GDM1 (cell line): Measurements from ENCODE around the gene C17orf67.
A peak's percentile ranks its signal among the peaks of the same experiment; 100 is the strongest.

ENCODE experiments used
- DNase-seq: peaks from one replicate; lab custom pipeline; 2025; lab: John Stamatoyannopoulos, UW

Gene C17orf67

DNA sequence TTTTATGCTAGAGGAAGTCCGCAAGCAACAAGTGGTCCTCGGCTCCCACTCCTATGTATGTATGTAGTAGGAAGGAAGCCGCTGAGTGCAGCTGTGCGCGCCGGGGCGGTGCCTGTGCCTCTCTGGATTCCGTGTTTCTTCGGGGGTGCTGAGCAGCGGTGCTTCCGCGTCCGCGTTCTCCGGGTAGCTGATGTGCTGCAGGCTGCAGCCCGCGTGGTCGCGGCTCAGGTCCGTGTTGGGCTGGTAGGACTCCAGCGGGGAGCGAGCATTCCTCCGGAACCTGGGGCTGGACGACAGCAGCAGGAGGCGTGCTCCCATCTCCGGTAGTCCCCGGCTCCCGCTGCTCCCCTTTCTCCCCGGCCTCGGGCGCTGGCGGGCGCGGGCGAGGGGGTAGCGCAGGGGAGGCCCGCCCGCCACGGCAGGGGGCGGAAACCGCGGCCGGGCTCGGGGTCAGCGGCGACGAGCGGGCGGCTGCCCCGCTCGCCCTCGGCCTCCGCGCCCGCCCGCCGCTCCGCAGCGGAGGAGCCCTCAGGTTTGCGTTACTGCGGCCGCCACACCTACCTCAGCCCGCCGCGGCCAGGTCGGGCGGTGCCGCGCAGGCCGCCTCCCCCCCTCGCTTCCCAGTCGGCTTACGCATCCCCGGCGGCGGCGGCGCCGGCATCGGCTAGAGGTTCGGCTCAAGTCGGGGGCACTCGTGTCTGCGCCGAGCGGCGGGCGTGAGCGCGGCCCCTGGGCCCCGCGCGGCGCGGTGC is 487 bp downstream of the C17orf67 start:
- DNase-seq, result peak; percentile 69

- no peak for DNase-seq
Measured at GRCh38 chr17:56832446-56832845, 1.3 kb downstream of the C17orf67 start.

DNA sequence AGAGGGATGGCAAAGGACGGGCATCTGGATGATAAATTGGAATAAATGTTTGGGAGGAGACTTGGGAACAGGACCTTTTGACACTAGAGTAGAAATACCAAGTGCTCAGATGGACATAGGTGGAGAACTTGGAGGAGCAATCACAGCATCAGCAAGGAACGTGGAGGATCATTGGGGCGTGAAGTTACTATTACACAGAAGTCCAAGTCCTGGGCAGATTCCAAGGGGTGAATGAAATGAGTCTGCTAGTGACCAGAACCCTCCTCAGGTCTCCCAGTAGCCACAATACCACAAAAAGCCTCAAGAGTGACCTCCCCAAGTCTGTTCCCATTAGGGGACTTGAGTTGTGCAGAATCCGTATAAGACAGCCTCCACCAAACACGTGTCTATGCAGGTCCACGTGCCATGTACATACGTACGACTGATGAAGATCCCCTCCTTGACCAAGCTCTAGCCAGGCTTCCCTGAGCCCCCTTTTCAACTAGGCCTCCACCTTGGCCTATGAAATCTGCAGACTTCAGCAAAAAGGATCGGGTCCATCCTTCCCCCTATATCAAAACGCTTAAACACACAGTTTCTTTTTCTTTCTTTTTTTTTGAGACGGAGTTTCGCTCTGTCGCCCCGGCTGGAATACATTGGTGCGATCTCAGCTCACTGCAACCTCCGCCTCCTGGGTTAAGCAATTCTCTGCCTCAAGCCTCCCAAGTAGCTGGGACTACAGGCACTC is 2.2 kb downstream of the C17orf67 start:
- no peak for DNase-seq

- no peak for DNase-seq
Measured at GRCh38 chr17:56830726-56831368, 2.9 kb downstream of the C17orf67 start.

DNA sequence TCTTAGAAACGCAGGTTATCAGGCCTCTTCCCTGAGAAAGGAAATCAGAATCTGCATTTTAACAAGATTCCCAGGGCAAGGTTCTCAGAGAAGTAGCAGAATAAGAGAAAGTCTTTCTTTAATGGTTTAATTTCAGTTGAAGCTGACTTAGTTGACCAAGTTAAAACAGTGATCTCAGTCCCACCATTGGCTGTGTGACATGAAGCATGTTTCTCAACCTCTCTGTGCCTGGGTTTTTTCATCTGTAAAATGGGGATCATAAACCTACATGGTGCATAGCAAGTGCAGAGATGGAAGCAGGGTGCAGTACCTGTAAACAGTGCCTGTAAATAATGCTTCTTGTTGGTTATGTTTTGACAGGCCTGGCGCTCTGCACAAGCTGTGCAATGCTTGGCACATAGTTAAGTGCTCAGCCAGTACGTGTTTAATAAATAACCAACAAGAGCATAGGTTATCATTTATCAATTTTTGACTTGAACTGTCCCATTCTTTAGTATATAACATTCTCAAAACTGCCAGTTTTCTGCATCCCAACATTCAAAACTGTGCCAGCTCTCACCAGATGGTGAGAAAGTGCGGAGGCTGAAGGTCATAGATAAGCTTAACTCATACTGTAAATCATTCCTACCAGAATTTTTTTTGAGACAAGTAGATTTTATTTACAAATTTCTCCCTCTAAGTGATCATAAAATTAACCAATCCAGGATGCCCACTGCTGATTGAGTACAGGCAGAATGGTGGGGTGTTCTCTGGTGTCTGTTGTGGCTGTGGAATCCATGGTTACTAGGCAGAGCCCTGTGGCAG is 6.9 kb downstream of the C17orf67 start:
- no peak for DNase-seq

GRCh38 chr17:56824503-56824902 is 9.2 kb downstream of the C17orf67 start:
- no peak for DNase-seq

DNA sequence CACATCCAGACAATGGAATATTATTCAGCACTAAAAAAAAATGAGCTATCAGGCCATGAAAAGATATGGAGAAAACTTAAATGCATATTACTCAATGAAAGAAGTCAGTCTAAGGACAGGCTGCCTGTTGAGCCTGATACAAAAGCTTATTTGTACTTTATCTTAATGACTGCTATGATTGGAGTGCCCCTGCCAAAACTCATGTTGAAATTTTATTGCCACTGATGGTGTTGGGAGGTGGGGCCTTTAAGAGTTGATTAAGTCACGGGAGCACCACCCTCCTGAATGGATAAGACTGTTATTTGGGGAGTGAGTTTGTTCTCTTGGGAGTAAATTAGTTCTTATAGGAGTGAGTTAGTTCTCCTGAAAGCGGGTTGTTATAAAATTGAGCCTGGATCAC is 9.9 kb downstream of the C17orf67 start:
- DNase-seq, result no peak

DNA sequence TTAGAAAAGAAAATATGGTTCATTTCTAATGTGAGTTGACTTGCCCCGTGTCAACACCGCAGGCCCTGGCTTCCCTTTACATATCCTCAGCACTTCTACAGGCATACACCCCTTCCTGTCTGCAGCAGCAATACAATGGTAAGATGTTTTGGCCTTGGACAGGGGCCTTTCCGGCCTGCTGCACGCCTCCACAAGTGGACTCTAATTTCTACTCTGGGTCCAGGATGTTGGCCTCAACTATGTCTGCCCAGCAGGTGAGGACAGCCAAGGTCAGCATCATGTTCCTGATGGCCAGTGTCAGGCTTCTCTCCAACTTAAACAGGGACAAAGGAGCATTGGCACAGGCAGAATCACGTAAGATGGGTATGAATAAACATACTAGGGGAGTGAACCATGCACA is 11.0 kb downstream of the C17orf67 start:
- no peak for DNase-seq

GRCh38 chr17:56821847-56822534 is 11.7 kb downstream of the C17orf67 start:
- no peak for DNase-seq

DNA sequence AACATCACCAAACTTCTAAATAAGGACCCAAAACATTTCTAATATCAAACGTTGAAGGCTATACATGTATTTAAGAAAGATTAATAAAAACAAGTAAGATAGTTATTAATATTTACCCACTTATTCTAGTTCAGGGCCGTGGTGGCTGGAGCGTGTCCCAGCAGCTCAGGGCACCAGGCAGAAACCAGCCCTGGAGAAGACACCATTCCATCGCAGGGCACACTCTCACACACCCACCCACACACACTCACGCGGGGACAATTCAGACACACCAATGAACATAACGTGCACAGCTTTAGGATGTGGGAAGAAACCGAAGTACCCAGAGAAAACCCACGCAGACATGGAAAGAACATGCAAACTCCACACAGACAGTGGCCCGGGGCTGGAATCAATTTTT is 13.5 kb downstream of the C17orf67 start:
- no peak for DNase-seq

- peak; percentile 63 for DNase-seq
Measured at GRCh38 chr17:56819431-56820145, 14.1 kb downstream of the C17orf67 start.

GRCh38 chr17:56819030-56819429 is 14.7 kb downstream of the C17orf67 start:
- DNase-seq, result no peak

GRCh38 chr17:56817066-56817465 is 16.7 kb downstream of the C17orf67 start:
- DNase-seq, result no peak

- no peak for DNase-seq
Measured at GRCh38 chr17:56815711-56816110, 18.0 kb downstream of the C17orf67 start.

DNA sequence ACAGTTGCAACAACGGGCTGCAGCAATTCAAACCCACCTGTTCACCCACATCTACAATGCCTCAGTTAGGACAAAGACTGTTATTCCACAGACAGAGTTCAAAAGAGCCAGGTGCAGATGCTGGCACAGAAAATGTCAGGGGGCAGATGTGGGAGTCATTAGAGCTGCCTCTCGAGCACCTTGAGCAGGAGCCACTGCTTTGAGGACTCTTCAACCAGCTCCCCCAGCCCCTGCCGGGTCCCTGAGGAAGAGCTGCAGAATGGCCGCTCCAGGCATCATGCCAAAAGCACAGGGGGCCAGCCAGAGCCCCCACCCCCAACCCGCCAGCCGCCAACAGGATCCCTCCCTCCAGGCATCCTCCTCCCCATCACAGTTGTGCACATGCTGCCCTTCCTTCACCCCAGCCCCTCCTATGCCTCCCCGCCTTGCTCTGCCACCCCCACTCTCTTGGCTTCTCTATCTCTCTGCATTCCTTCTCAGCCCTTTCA is 20.8 kb downstream of the C17orf67 start:
- DNase-seq, result no peak

- DNase-seq, result no peak
Measured at GRCh38 chr17:56810891-56811775, 22.6 kb downstream of the C17orf67 start.

- DNase-seq, result no peak
Measured at GRCh38 chr17:56810343-56810742, 23.4 kb downstream of the C17orf67 start.

DNA sequence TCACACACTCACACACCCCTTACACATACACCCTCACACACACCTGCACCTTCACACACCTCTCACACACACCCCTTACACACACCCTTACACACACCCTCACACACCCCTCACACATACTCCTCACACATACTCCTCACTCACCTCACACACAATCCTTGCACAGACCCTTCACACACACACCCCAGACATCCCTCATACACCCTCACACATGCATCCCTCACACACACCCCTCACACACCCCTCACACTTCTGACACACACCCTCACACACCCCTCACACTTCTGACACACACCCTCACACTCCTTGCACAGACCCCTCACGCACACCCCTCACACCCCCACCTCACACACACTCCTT is 23.9 kb downstream of the C17orf67 start:
- no peak for DNase-seq

DNA sequence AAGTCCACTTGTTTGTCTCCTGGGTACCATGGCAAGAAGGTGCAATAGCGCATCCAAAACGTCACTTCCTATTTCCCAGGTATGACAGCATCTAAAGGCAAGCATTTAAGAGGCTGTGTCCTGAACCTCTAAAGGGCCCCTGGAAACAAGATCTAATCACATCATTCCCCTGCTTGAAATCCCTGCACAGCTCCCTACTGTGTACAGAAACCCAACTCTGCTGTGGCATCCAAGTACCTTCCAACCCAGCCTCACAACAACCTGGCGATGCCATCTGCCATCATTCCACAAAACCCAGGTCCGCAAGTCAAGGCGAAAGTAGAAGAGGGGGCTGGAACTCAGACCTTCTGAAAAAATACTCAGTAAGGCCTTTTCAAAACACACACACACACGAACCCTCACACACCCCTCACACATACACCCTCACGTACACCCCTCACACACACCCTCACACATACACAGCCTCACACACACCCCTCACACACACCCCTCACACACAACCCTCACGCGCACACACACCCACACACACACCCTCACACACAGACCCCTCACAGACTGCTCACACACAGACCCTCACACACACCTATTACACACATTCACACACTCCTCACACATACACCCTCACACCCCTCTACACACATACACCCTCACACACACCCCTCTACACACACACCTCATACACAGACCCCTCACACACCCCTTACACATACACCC is 24.5 kb downstream of the C17orf67 start:
- no peak for DNase-seq
